NCI-H2107 treated with DMSO at 0.1 percent for 48 hours (cell line): Measurements from ENCODE around the gene LIN7A.
A peak's percentile ranks its signal among the peaks of the same experiment; 100 is the strongest.

Experiments
- DNase-seq: peaks from one replicate; lab custom pipeline; 2025; ENCODE audit not compliant: unreplicated experiment; lab: John Stamatoyannopoulos, UW

The LIN7A gene

GRCh38 chr12:80937391-80938238, at the start of gene LIN7A:
LIN7A (minus strand) TSS chr12:80937934; CDS start chr12:80937722, 212 bp downstream.
- peak; percentile 41 for DNase-seq

DNA sequence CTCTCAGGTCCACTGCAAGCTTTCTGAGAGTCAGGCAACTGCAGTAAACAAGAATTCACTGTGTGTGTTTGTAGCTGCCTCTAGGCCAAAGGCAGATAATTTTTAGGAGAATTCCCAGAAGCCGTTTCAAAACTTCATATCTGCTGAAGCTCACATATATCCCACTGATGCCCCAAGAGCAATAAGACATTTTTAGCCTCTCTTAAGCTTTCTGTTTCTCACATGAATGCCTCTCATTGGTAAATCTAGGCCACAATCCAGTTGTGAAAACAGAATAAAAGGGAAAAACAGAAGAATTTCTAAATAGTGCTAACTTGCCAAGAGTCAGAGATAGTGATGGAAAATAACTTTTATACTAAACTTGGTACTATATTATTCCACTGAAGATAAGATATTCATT, 48.5 kb upstream of the LIN7A start:
- DNase-seq: no peak

GRCh38 chr12:80979816-80980215, 42.1 kb upstream of the LIN7A start:
- DNase-seq: no peak

- no peak for DNase-seq
Measured at GRCh38 chr12:80979251-80979650, 41.5 kb upstream of the LIN7A start.

- no peak for DNase-seq
Measured at GRCh38 chr12:80977346-80977745, 39.6 kb upstream of the LIN7A start.

- DNase-seq: no peak
Measured at GRCh38 chr12:80968326-80968725, 30.6 kb upstream of the LIN7A start.

DNA sequence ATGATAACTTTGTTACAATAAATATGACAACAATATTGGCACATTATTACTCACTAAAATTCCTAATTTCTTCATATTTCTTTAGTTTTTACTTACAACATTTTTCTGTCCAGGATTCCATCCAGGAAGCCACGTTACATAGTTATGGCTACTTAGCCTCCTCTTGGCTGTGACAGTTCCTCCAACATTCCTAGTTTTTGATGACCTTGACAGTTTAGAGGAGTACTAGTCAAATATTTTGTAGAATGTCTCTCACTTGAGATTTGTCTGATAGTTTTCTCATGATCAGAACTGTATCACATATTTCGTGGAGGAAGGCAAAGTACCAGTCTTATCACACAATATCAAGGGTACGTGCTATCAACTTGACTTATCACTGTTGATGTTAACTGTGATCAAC, 29.8 kb upstream of the LIN7A start:
- DNase-seq: no peak

DNA sequence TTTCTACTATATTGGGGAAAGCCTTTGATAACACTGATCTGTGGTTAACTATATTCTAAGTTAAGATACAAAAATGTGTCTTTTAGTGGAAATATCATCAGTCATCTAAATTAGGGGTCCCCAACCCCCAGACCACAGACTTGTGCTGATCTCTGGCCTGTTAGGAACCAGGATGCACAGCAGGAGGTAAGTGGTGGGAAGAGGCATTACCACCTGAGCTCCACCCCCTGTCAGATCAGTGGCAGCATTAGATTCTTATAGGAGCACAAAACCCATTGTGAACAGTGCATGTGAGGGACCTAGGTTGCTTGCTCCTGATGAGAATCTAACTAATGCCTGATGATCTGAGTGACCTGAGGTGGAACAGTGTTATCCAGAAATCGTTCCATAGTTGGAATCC, 28.3 kb upstream of the LIN7A start:
- DNase-seq: no peak

DNA sequence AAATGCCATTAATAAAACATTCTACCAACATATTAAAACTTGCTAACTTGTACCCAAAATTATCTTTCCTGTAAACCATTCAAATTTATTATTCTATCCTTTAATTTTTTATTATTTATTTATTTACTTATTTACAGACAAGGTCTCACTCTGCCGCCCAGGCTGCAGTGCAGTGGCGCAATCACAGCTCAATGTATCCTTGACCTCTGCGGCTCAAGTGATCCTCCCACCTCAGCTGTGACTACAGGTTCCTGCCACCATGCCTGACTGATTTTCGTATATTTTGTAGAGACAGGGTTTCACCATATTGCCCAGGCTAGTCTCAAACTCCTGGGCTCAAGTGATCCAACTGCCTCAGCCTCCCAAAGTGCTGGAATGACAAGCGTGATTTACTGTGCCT, 20.4 kb upstream of the LIN7A start:
- DNase-seq: no peak

DNA sequence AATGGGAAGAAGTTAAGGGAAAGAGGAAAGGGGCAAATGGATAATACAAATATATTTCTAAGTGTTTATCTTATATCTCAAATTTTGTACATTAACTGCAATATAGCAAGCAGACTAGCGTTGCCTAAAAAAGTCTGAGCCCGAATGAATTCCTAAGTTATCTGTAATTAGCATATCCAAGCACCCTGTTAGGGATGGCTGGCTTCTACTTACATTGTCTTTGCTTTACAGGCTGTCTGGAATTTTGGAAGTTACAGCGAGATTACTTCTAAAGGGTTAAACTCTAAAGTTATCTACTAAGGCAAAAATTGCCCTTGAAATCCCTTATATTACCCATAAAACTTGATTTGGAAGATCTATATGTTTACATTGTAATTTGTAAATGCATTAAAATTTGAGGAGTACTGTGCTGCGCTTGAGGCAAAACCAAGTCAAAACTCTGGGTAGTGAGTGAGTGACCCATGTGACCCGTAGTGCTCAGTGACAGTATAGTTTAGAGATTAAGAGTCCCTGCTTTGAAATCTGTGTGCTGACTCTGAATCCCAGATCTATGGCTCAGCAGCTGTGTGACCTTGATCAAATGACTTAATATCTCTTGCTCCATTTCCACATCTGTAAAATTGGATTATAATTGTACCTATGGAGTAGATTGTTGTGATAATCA, 17.3 kb upstream of the LIN7A start:
- no peak for DNase-seq

- DNase-seq: no peak
Measured at GRCh38 chr12:80952443-80952842, 14.7 kb upstream of the LIN7A start.

DNA sequence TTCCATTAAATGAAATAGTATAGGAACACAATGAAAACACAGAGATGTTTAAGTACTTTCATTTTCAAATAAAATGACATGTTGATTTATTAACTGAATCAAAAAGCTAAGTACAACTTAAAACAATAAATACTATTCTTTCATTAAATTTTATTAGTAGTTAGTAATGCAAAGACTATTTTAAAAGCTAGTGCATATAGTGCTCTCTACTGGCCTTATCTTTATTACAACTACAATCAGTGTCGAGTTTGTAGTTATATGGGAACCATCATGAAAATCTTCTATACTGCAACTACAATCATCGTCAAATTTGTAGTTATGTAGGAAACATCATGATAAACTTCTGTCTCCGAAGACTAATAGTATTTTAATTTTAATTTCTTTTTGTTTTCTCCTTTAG, 8.9 kb upstream of the LIN7A start:
- no peak for DNase-seq

DNA sequence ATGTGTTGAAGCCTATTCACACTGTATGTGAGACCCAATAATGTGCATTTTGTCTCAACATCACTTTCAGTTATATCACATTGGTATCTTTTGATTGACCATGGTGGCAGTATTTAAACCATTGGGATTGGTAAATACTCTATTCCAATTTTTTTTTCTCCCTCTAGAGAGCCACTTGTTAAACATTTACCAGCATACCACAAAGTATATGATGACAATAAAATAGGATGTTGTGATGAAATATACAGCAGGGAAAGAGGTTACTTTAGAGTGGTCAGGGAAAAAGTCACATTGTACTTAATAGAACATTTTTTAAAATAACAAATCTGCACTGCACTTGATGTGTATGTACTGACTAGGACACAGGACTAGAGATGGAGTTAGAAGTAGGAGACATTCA, 5.6 kb upstream of the LIN7A start:
- no peak for DNase-seq

- DNase-seq: no peak
Measured at GRCh38 chr12:80941916-80942315, 4.2 kb upstream of the LIN7A start.

GRCh38 chr12:80939231-80939950, 1.7 kb upstream of the LIN7A start:
- DNase-seq: no peak

DNA sequence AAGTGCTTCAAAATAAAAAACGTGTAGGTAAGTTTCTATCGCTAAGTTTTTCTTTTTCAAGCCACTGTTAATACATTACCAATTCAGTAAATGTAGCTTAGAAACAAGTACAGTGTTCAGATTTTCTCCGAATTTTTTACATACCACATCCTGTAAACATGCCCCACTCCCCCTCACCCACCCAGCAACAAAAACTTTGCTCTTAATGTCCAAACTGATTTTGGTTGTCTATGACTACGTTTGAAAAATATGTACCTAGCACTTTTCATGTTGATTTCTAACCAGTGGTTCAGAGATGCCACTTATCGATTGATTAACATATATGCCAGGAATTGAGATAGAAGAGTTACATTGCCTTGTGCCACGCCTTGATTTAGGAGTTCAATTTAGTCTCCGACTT, 663 bp upstream of the LIN7A start:
- DNase-seq: no peak

GRCh38 chr12:80936642-80937390, 918 bp downstream of the LIN7A start:
- DNase-seq: no peak

- peak; percentile 81 for DNase-seq
Measured at GRCh38 chr12:80936353-80936641, 1.4 kb downstream of the LIN7A start.

DNA sequence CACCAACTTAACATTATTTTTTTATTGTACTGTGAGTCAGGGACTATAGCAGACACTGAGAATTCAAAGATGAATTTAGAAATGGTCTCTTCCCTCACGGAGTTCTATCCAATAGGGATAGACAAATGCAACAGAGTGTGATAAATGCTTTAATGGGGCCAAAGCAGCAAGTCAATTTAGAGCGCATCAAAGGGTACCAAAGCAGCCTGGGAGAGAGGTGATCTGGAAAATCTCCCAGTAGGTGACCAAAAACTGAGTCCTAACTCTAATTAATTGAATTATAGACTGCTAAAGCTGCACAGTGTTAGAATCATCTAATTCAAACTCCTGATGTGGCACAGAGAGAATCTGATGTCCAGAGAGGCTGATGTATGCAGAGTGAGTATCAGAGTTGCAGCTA, 2.6 kb downstream of the LIN7A start:
- no peak for DNase-seq

DNA sequence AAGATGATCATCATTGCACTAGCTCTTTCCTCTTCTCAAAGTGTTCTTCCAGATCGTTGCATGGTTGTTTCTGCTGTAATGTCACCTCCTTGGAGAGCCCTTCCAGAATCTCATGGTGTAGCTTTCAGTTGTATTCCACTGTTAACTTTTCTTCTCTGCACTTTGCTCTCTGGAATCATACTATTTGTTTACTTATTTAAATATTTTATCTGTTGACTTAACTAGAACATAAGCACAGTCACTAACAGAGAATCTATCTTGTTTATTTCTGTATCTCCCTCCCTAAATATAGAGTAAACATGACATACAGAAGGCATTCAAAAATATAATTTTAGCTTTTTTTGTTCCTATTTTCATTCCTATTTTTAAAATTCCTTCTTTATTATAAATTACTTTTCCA, 11.8 kb downstream of the LIN7A start:
- DNase-seq: no peak

DNA sequence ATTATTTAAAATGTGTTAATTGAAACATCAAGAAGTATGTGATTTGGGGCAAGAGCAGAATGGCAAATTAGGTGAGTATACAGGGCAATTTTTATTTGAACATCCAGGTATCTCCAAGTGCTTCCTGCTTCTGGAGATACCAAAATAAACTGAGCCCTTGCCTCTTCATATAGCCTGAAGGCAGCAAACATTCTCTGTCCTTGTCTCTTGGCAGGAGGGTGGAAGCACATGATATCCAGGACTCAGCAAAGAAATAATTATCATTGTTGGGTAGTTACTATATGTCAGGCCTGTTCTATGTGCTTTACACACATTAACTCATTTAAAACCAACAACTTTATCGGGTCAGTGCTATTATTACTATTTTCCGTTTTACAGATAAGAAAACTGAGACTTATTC, 12.5 kb downstream of the LIN7A start:
- no peak for DNase-seq
